Gastrocnemius medialis (tissue), 4 donors: ENCODE results near the gene XYLT1. TPM values are rescaled to one million over a fixed set of nuclear protein-coding genes. Genes with fewer than 3 reads are reported as not detected.
A peak's percentile ranks its signal among the peaks of the same experiment; 100 is the strongest.

Experiments used
- ATAC-seq, 2 donors: fragments of 150-250 bp; one replicate each; pipeline ENCODE4 v1.9.1; 2016
- DNase-seq, 2 donors: peaks; one replicate each; pipeline ENCODE4 v3.0.0-alpha.2; 2019
- H3K27ac ChIP-seq, 4 donors: fragments of 200-600 bp; sonication (generic); 1 replicate in 1 of 4; 2 replicates in 3 of 4; pipeline ENCODE4 v1.5.1; 2016 to 2018; ENCODE audit warnings: mild to moderate bottlenecking in 2 of 4, moderate library complexity in 1 of 4
- H3K27me3 ChIP-seq, 3 donors: fragments of 200-600 bp; sonication (generic) in 2 of 3; 1 replicate in 1 of 3; 2 replicates in 2 of 3; pipeline versions ENCODE4 v1.5.1 to v1.6.0; 2016 to 2019; ENCODE audit warnings: mild to moderate bottlenecking in 1 of 3, moderate library complexity in 1 of 3
- H3K36me3 ChIP-seq, 2 donors: fragments of 200-600 bp; sonication (generic) in 1 of 2; one replicate each; pipeline ENCODE4 v1.5.1; 2017 to 2018
- H3K4me1 ChIP-seq, 2 donors: fragments of 200-600 bp; sonication (generic) in 1 of 2; one replicate each; pipeline ENCODE4 v1.5.1; 2016 to 2017; ENCODE audit warnings: mild to moderate bottlenecking in 2 of 2
- H3K4me3 ChIP-seq, 4 donors: fragments of 200-600 bp; sonication (generic) in 3 of 4; 1 replicate in 1 of 4; 2 replicates in 3 of 4; pipeline ENCODE4 v1.5.1; 2016 to 2019; ENCODE audit warnings: mild to moderate bottlenecking in 2 of 4
- H3K9me3 ChIP-seq, 3 donors: fragments of 200-600 bp; sonication (generic) in 2 of 3; 1 replicate in 1 of 3; 2 replicates in 2 of 3; pipeline ENCODE4 v1.5.1; 2016 to 2019
- CTCF ChIP-seq, 5 experiments: fragments of 450-650 bp in 3 of 5; fragments of 200-600 bp in 2 of 5; sonication (generic) in 2 of 5; IDR thresholded peaks in 4 of 5; conservative IDR thresholded peaks in 1 of 5; 1 replicate in 4 of 5; 2 replicates in 1 of 5; pipeline ENCODE4 v1.5.1; 2016 to 2019; ENCODE audit warnings: antibody characterized with exemption in 5 of 5, mild to moderate bottlenecking in 3 of 5, moderate library complexity in 3 of 5
- POLR2A ChIP-seq, 2 donors: fragments of 450-650 bp; IDR thresholded peaks; one replicate each; pipeline ENCODE4 v1.6.1; 2017; ENCODE audit warnings: antibody characterized with exemption in 2 of 2, mild to moderate bottlenecking in 2 of 2, moderate library complexity in 2 of 2
- in situ Hi-C, 4 donors: fragments of 200-750 bp; cut with MboI; loops; one replicate each; pipeline versions ENCODE4 v1.15.0 to v1.8.0; 2017; ENCODE audit warnings: low sequenced_read_pairs in 4 of 4
- intact Hi-C: fragments of 100-400 bp; cut with DNase I; formaldehyde crosslinking; loops from one replicate; pipeline ENCODE4 v1.15.1; 2023; ENCODE audit warnings: low total_unique reads
- total RNA-seq, 4 donors: library from RNA; depleted of rRNA; stranded (reverse); fragments of >200 nt; gene quantifications; one replicate each; pipeline versions ENCODE4 v1.1.0 to v1.2.3, GENCODE V29; 2016

Gene XYLT1
- total RNA-seq, 4 donors from 2014 or later: 0.87 to 7.9 (median 1.4) TPM

- intact Hi-C loops (loop anchor here (2.0 kb wide), 1 partner anchor 156 kb away; no protein-coding TSS in a partner anchor), in situ Hi-C loops (no loop called here)
- Histone ChIP-seq H3K27ac (peak overlapping the region in 3 of 4 donors; percentile 24 to 60 (median 56)), H3K4me1 (peaks cover 25 to 26% of the 10 kb centered on the region in 2 donors), H3K4me3 (no peak overlapping the region), H3K9me3 (no peaks in the 10 kb centered on the region), H3K27me3 (no peaks in the 10 kb centered on the region), H3K36me3 (no peaks in the 10 kb centered on the region)
- DNase-seq: no peak
- peak; percentile 59 to 73 for ATAC-seq
- TF ChIP-seq POLR2A (IDR thresholded peaks at IDR 0.05) (no peak), CTCF (IDR thresholded peaks at IDR 0.05 in 4 of 5, conservative IDR thresholded peaks at IDR 0.05 in 1 of 5) (no peak)
Measured at GRCh38 chr16:17379121-17379571, 91.6 kb downstream of the XYLT1 start.

GRCh38 chr16:17377360-17378324, 93.1 kb downstream of the XYLT1 start:
- Histone ChIP-seq H3K4me1 (peaks cover 25 to 26% of the 10 kb centered on the region in 2 donors), H3K36me3 (no peaks in the 10 kb centered on the region), H3K27me3 (no peaks in the 10 kb centered on the region), H3K4me3 (no peak overlapping the region), H3K9me3 (no peaks in the 10 kb centered on the region), H3K27ac (peak overlapping the region in 1 of 4 donors; percentile 60)
- ATAC-seq (peak; percentile 89 to 92), DNase-seq (no peak)
- intact Hi-C loops (loop anchor here (2.0 kb wide), 1 partner anchor 155 kb away; no protein-coding TSS in a partner anchor), in situ Hi-C loops (no loop called here)
- TF ChIP-seq POLR2A (IDR thresholded peaks at IDR 0.05) (no peak), CTCF (IDR thresholded peaks at IDR 0.05 in 4 of 5, conservative IDR thresholded peaks at IDR 0.05 in 1 of 5) (no peak)

GRCh38 chr16:17375461-17376304, 95.1 kb downstream of the XYLT1 start:
- in situ Hi-C loops (no loop called here), intact Hi-C loops (no loop called here)
- H3K27me3 ChIP-seq: no peaks in the 10 kb centered on the region
- no peak for DNase-seq
- H3K4me3 ChIP-seq: no peak overlapping the region
- H3K9me3 ChIP-seq: no peaks in the 10 kb centered on the region
- H3K36me3 ChIP-seq: no peaks in the 10 kb centered on the region
- TF ChIP-seq CTCF (IDR thresholded peaks at IDR 0.05 in 4 of 5, conservative IDR thresholded peaks at IDR 0.05 in 1 of 5) (no peak), POLR2A (IDR thresholded peaks at IDR 0.05) (no peak)
- peaks cover 28 to 31% of the 10 kb centered on the region in 2 donors for H3K4me1 ChIP-seq
- no peak for ATAC-seq
- H3K27ac ChIP-seq: no peak overlapping the region

- in situ Hi-C loops: no loop called here
- DNase-seq: no peak
- intact Hi-C loops: no loop called here
Measured at GRCh38 chr16:17374668-17375255, 96.0 kb downstream of the XYLT1 start.

More at GRCh38 chr16:17374668-17375255, 96.0 kb downstream of the XYLT1 start:
- Histone ChIP-seq H3K9me3 (no peaks in the 10 kb centered on the region), H3K27me3 (no peaks in the 10 kb centered on the region), H3K4me1 (peaks cover 30 to 39% of the 10 kb centered on the region in 2 donors), H3K4me3 (no peak overlapping the region), H3K27ac (no peak overlapping the region), H3K36me3 (no peaks in the 10 kb centered on the region)
- TF ChIP-seq POLR2A (IDR thresholded peaks at IDR 0.05) (no peak), CTCF (IDR thresholded peaks at IDR 0.05 in 4 of 5, conservative IDR thresholded peaks at IDR 0.05 in 1 of 5) (no peak)
- ATAC-seq: no peak
